Osteocyte (in vitro differentiated cells): ENCODE results near the gene IL11RA. TPM values are rescaled to one million over a fixed set of nuclear protein-coding genes. Genes with fewer than 3 reads are reported as not detected.

ENCODE experiments used
- DNase-seq: peaks from one replicate; pipeline ENCODE4 v3.0.0; 2021; ENCODE audit warnings: mixed read lengths; ENCODE audit not compliant: unreplicated experiment; ENCODE audit errors: extremely low spot score
- H3K27ac Mint-ChIP-seq: one replicate; pipeline ENCODE4 v1.8.0; 2021; ENCODE audit warnings: mild to moderate bottlenecking, mixed read lengths; ENCODE audit not compliant: unreplicated experiment
- H3K27me3 Mint-ChIP-seq: one replicate; pipeline ENCODE4 v1.8.0; 2021; ENCODE audit warnings: mixed read lengths; ENCODE audit not compliant: unreplicated experiment
- H3K36me3 Mint-ChIP-seq: one replicate; pipeline ENCODE4 v1.8.0; 2021; ENCODE audit warnings: mixed read lengths; ENCODE audit not compliant: unreplicated experiment
- H3K4me1 Mint-ChIP-seq: one replicate; pipeline ENCODE4 v1.8.0; 2021; ENCODE audit warnings: mixed read lengths; ENCODE audit not compliant: unreplicated experiment
- H3K4me3 Mint-ChIP-seq: one replicate; pipeline ENCODE4 v1.8.0; 2021; ENCODE audit warnings: mild to moderate bottlenecking, moderate library complexity, mixed read lengths; ENCODE audit not compliant: unreplicated experiment
- H3K9me3 Mint-ChIP-seq: one replicate; pipeline ENCODE4 v1.8.0; 2021; ENCODE audit warnings: mixed read lengths; ENCODE audit not compliant: unreplicated experiment
- total RNA-seq: library from RNA; stranded (reverse); gene quantifications from 2 replicates; pipeline ENCODE4 v1.2.1, GENCODE V29; 2021
- TF ChIP-seq, protein P1 (sequence below): fragments of 200-600 bp; sonication (generic); IDR thresholded peaks from 2 replicates; pipeline ENCODE4 v1.5.0; 2021; ENCODE audit warnings: antibody characterized with exemption, mild to moderate bottlenecking, moderate library complexity

IL11RA gene
- total RNA-seq, 1 donor from 2014 or later, result 36.7 TPM

- TF ChIP-seq, protein P1, sequence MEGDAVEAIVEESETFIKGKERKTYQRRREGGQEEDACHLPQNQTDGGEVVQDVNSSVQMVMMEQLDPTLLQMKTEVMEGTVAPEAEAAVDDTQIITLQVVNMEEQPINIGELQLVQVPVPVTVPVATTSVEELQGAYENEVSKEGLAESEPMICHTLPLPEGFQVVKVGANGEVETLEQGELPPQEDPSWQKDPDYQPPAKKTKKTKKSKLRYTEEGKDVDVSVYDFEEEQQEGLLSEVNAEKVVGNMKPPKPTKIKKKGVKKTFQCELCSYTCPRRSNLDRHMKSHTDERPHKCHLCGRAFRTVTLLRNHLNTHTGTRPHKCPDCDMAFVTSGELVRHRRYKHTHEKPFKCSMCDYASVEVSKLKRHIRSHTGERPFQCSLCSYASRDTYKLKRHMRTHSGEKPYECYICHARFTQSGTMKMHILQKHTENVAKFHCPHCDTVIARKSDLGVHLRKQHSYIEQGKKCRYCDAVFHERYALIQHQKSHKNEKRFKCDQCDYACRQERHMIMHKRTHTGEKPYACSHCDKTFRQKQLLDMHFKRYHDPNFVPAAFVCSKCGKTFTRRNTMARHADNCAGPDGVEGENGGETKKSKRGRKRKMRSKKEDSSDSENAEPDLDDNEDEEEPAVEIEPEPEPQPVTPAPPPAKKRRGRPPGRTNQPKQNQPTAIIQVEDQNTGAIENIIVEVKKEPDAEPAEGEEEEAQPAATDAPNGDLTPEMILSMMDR, result no peak
- peaks cover 58% of the 10 kb centered on the region for H3K27me3 Mint-ChIP-seq
- no peak for DNase-seq
- no peaks in the 10 kb centered on the region for H3K9me3 Mint-ChIP-seq
- H3K4me1 Mint-ChIP-seq, result peaks cover 12% of the 10 kb centered on the region
- H3K4me3 Mint-ChIP-seq, result no peak overlapping the region
- no peaks in the 10 kb centered on the region for H3K36me3 Mint-ChIP-seq
- H3K27ac Mint-ChIP-seq, result no peak overlapping the region
These were observed 21.4 kb upstream of the IL11RA start for GRCh38 chr9:34630402-34631154.

- H3K36me3 Mint-ChIP-seq, result no peaks in the 10 kb centered on the region
- DNase-seq, result no peak
- H3K9me3 Mint-ChIP-seq, result no peaks in the 10 kb centered on the region
- peaks cover 36% of the 10 kb centered on the region for H3K27me3 Mint-ChIP-seq
- peaks cover 25% of the 10 kb centered on the region for H3K4me1 Mint-ChIP-seq
- H3K27ac Mint-ChIP-seq, result no peak overlapping the region
- H3K4me3 Mint-ChIP-seq, result no peak overlapping the region
- TF ChIP-seq, protein P1, result no peak
These were observed 18.8 kb upstream of the IL11RA start for GRCh38 chr9:34633166-34633565.

DNA sequence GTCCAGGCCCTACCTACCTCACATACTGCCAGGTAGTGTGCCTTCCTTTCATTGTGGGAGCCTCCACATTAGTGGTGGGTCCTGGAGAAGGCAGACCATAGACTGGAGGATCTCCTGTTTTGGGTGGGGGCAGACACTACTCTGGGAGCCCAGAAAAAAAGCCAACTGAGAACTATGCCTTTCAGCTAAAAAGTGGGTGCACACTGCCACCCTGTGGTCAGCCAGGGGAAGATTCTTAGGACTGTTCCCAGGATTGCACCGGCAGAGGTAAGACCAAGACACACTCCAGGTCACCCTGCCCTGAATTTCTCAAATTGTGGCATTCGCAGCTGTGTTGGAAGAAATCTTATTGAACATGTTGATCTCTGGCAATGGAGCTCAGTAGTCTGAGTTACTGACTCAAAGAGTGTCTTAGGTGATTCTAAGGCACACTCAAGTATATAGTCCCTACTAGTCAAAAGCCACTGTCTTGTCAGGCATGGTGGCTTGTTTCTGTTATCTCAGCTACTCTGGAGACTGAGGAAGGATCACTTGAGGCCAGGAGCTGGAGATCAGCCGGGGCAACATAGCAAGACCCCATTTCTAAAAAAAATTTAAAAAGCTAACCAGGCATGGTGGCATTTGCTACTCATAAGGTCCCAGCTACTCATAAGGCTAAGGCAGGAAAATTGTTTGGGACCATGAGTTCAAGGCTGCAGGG, 18.0 kb upstream of the IL11RA start:
- no peak overlapping the region for H3K4me3 Mint-ChIP-seq
- TF ChIP-seq, protein P1, result peak; percentile 88

GRCh38 chr9:34634551-34635248, 17.3 kb upstream of the IL11RA start:
- Mint-ChIP-seq H3K4me3 (no peak overlapping the region), H3K9me3 (no peaks in the 10 kb centered on the region), H3K4me1 (peaks cover 21% of the 10 kb centered on the region), H3K36me3 (no peaks in the 10 kb centered on the region), H3K27ac (no peak overlapping the region), H3K27me3 (peaks cover 25% of the 10 kb centered on the region)
- no peak for DNase-seq
- TF ChIP-seq, protein P1, result no peak

More for the DNA sequence above, 18.0 kb upstream of the IL11RA start:
- Mint-ChIP-seq H3K27ac (no peak overlapping the region), H3K4me1 (peaks cover 27% of the 10 kb centered on the region), H3K36me3 (no peaks in the 10 kb centered on the region), H3K27me3 (peaks cover 31% of the 10 kb centered on the region), H3K9me3 (no peaks in the 10 kb centered on the region)
- DNase-seq, result no peak

DNA sequence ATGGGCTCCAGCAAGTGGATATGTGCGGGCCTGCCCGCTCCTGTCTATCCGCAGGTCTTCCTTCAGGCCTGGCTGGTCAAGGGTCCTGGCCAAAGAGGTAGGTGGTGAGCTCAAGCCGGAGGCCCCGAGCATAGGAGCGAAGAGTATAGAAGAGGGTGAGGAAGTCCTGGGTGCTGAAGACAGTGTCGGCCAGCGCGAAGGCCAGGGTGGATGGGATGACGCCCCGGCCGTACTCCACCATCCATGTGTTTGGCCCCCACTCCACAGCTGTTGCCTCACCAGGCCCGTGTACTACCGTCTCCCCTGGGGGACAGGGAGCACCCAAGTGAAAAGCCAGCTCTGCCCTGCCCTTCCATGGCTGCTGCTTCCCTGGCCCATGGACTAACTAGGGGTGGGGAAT, 16.4 kb upstream of the IL11RA start:
- Mint-ChIP-seq H3K9me3 (no peaks in the 10 kb centered on the region), H3K36me3 (no peaks in the 10 kb centered on the region), H3K4me1 (peaks cover 20% of the 10 kb centered on the region), H3K27ac (no peak overlapping the region), H3K27me3 (peaks cover 16% of the 10 kb centered on the region), H3K4me3 (peak overlapping the region; percentile 60)
- DNase-seq, result no peak
- TF ChIP-seq, protein P1, result no peak
